Measurements from ENCODE around the gene PIAS4. TPM values are rescaled to one million over a fixed set of nuclear protein-coding genes. Genes with fewer than 3 reads are reported as not detected.

The PIAS4 gene
- total RNA-seq, 1 donor from 2014 or later = 17.0 TPM

GRCh38 chr19:4019578-4019977, 12.0 kb downstream of the PIAS4 start:
- no peak overlapping the region for H3K4me3 Mint-ChIP-seq
- H3K4me1 Mint-ChIP-seq = no peaks in the 10 kb centered on the region
- no peak overlapping the region for H3K4me2 ChIP-seq
- H3K36me3 Mint-ChIP-seq = peaks cover 12% of the 10 kb centered on the region
- no peaks in the 10 kb centered on the region for H3K27me3 Mint-ChIP-seq (ENCODE audit: insufficient read depth, low read depth)
- no peaks in the 10 kb centered on the region for H3K4me1 ChIP-seq
- no peak for DNase-seq (ENCODE audit: low spot score)
- H3K36me3 ChIP-seq = no peaks in the 10 kb centered on the region
- no peak overlapping the region for H2AFZ ChIP-seq (replicated peaks)
- no peak overlapping the region for H3K27ac ChIP-seq
- H3K9me3 ChIP-seq (ENCODE audit: low read depth) = no peaks in the 10 kb centered on the region
- H3K9me3 Mint-ChIP-seq = no peaks in the 10 kb centered on the region
- no peaks in the 10 kb centered on the region for H3K27me3 ChIP-seq
- H3K27ac Mint-ChIP-seq = no peak overlapping the region
- H4K20me1 ChIP-seq (ENCODE audit: low read depth) = peaks cover 64% of the 10 kb centered on the region
- H3K4me3 ChIP-seq = no peak overlapping the region
- no peak overlapping the region for H3K9ac ChIP-seq
- no peak for TF ChIP-seq CTCF (IDR thresholded peaks at IDR 0.05)
- TF ChIP-seq EZH2 (IDR thresholded peaks at IDR 0.05) = no peak
- TF ChIP-seq EZH2phosphoT487 (IDR thresholded peaks at IDR 0.05) = no peak
- peaks cover 81% of the 10 kb centered on the region for H3K79me2 ChIP-seq (ENCODE audit: low read depth)
- H3F3A ChIP-seq (ENCODE audit: low read depth) = no peaks in the 10 kb centered on the region

- Mint-ChIP-seq H3K9me3 (no peaks in the 10 kb centered on the region), H3K4me1 (no peaks in the 10 kb centered on the region), H3K4me3 (no peak overlapping the region), H3K36me3 (peaks cover 15% of the 10 kb centered on the region), H3K27ac (no peak overlapping the region), H3K27me3 (ENCODE audit: insufficient read depth, low read depth) (no peaks in the 10 kb centered on the region)
- no peak overlapping the region for H2AFZ ChIP-seq (replicated peaks)
- no peaks in the 10 kb centered on the region for H3F3A ChIP-seq (ENCODE audit: low read depth)
- no peak overlapping the region for H3K4me2 ChIP-seq
- H3K9me3 ChIP-seq (ENCODE audit: low read depth) = no peaks in the 10 kb centered on the region
- no peak overlapping the region for H3K9ac ChIP-seq
- H3K79me2 ChIP-seq (ENCODE audit: low read depth) = peaks cover 42% of the 10 kb centered on the region
- peaks cover 26% of the 10 kb centered on the region for H4K20me1 ChIP-seq (ENCODE audit: low read depth)
- no peaks in the 10 kb centered on the region for H3K36me3 ChIP-seq
- DNase-seq (ENCODE audit: low spot score) = no peak
- H3K27ac ChIP-seq = no peak overlapping the region
- TF ChIP-seq CTCF (IDR thresholded peaks at IDR 0.05) = no peak
- no peak for TF ChIP-seq EZH2 (IDR thresholded peaks at IDR 0.05)
- TF ChIP-seq EZH2phosphoT487 (IDR thresholded peaks at IDR 0.05) = no peak
- H3K4me1 ChIP-seq = no peaks in the 10 kb centered on the region
- no peak overlapping the region for H3K4me3 ChIP-seq
- no peaks in the 10 kb centered on the region for H3K27me3 ChIP-seq
Observed at GRCh38 chr19:4023600-4024398, 16.3 kb downstream of the PIAS4 start.

- Histone ChIP-seq H3K79me2 (ENCODE audit: low read depth) (peaks cover 29% of the 10 kb centered on the region), H3K4me1 (no peaks in the 10 kb centered on the region), H3K4me2 (no peak overlapping the region), H3K9ac (no peak overlapping the region), H4K20me1 (ENCODE audit: low read depth) (peaks cover 13% of the 10 kb centered on the region), H3K4me3 (no peak overlapping the region), H3K36me3 (no peaks in the 10 kb centered on the region), H3K9me3 (ENCODE audit: low read depth) (no peaks in the 10 kb centered on the region), H2AFZ (replicated peaks) (no peak overlapping the region), H3K27me3 (no peaks in the 10 kb centered on the region), H3F3A (ENCODE audit: low read depth) (no peaks in the 10 kb centered on the region), H3K27ac (no peak overlapping the region)
- DNase-seq (ENCODE audit: low spot score) = no peak
- Mint-ChIP-seq H3K9me3 (no peaks in the 10 kb centered on the region), H3K4me1 (no peaks in the 10 kb centered on the region), H3K36me3 (peaks cover 15% of the 10 kb centered on the region), H3K27me3 (ENCODE audit: insufficient read depth, low read depth) (no peaks in the 10 kb centered on the region), H3K4me3 (no peak overlapping the region), H3K27ac (no peak overlapping the region)
- TF ChIP-seq CTCF (IDR thresholded peaks at IDR 0.05) (no peak), EZH2phosphoT487 (IDR thresholded peaks at IDR 0.05) (no peak), EZH2 (IDR thresholded peaks at IDR 0.05) (no peak)
Observed at GRCh38 chr19:4025317-4025716, 17.8 kb downstream of the PIAS4 start.
